H1 (cell line): ENCODE results near the gene SAMM50. TPM values are rescaled to one million over a fixed set of nuclear protein-coding genes. Genes with fewer than 3 reads are reported as not detected.

Source experiments
- BCL11A ChIP-seq, 2 experiments: IDR thresholded peaks; one replicate each; pipeline ENCODE4 v1.6.1; 2011; ENCODE audit warnings: low read depth in 2 of 2, low read length in 2 of 2, mild to moderate bottlenecking in 2 of 2
- JUN ChIP-seq: IDR thresholded peaks from 2 replicates; pipeline ENCODE4 v1.6.1; 2011; ENCODE audit warnings: low read depth, mild to moderate bottlenecking, improper control_type of control experiment, low read length
- KDM4A ChIP-seq: IDR thresholded peaks from one replicate; pipeline ENCODE4 v1.7.1; 2012; ENCODE audit warnings: low read depth, mild to moderate bottlenecking, moderate library complexity, low read length, inconsistent platforms; ENCODE audit not compliant: severe bottlenecking
- POLR2A ChIP-seq, 2 experiments: IDR thresholded peaks; 1 replicate in 1 of 2; 2 replicates in 1 of 2; pipeline ENCODE4 v1.6.1; 2011; ENCODE audit warnings: low read depth in 2 of 2, low read length in 2 of 2, mild to moderate bottlenecking in 2 of 2; ENCODE audit errors: control extremely low read depth in 1 of 2
- POU5F1 ChIP-seq: IDR thresholded peaks from 2 replicates; pipeline ENCODE4 v1.6.1; 2011; ENCODE audit warnings: low read depth, mild to moderate bottlenecking, low read length, moderate library complexity
- RAD21 ChIP-seq, 2 experiments: IDR thresholded peaks in 1 of 2; conservative IDR thresholded peaks in 1 of 2; 2 replicates each; pipeline ENCODE4 v1.6.1; 2011; ENCODE audit warnings: low read depth in 2 of 2, low read length in 2 of 2, improper control_type of control experiment in 1 of 2, inconsistent platforms in 1 of 2, mild to moderate bottlenecking in 1 of 2, moderate library complexity in 1 of 2
- SP4 ChIP-seq: IDR thresholded peaks from 2 replicates; pipeline ENCODE4 v1.6.1; 2012; ENCODE audit warnings: low read length, inconsistent platforms
- YY1 ChIP-seq: IDR thresholded peaks from 2 replicates; pipeline ENCODE4 v1.6.1; 2011; ENCODE audit warnings: low read depth, mild to moderate bottlenecking, low read length
- polyA plus RNA-seq, 7 experiments: library from polyadenylated mRNA; depleted of rRNA in 3 of 7; stranded (reverse) in 5 of 7; unstranded in 2 of 7; fragments of >200 nt in 5 of 7; fragments of 200-250 nt in 2 of 7; gene quantifications; 1 replicate in 5 of 7; 2 replicates in 1 of 7; 4 replicates in 1 of 7; pipeline versions ENCODE4 v1.2.1 to v1.2.3, GENCODE V29; 2011 to 2013; ENCODE audit warnings: missing spikeins in 2 of 7, mixed read lengths in 2 of 7
- total RNA-seq: library from RNA; stranded (reverse); fragmentation: NEBNext Ultra II Directional; extraction: Animal tissue kit (Norgen Biotek cat#: 25700); gene quantifications from 2 replicates; pipeline ENCODE4 v1.2.1, GENCODE V29; 2021
- TF ChIP-seq, protein P1 (sequence below): fragments of 300-600 bp; sonication (generic); IDR thresholded peaks from 2 replicates; pipeline ENCODE4 v1.7.1; 2012; ENCODE audit warnings: low read length, moderate library complexity, mild to moderate bottlenecking, inconsistent platforms; ENCODE audit not compliant: insufficient replicate concordance
- TF ChIP-seq, protein P2 (sequence below): IDR thresholded peaks from 2 replicates; pipeline ENCODE4 v1.6.1; 2012; ENCODE audit warnings: low read length, inconsistent platforms

Gene SAMM50
- total and polyA plus RNA-seq, 2 of the 8 experiments (the other 6 are each of a cell fraction or from before 2014, with no cell fraction given), result 45.4 to 70.3 TPM

DNA sequence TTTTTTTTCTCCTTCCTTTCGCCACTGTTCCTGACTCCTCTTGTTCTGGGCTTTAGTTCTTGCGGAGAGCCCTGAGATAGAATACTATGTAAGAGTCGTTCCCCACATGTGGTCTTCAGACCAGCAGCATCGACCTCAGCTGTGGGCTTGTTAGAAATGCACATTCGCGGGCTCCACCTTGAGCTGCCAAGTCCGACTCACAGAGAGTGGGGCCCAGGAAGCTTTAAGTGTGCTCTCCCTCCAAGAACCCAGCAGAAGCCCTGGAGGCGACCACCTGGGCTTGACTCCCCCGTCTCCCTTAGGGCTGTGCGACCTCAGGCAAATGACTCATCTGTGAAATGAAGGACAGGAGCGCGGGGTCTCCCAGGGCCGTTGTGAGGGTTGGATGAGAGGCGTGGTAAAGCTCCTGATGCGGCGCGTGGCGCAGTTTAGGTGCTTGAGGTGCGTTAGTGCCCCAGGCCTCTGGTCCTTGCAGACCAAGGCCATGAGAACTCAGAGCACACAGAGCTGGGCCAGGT, 18.8 kb downstream of the SAMM50 start (continued):
- TF ChIP-seq, protein P1, sequence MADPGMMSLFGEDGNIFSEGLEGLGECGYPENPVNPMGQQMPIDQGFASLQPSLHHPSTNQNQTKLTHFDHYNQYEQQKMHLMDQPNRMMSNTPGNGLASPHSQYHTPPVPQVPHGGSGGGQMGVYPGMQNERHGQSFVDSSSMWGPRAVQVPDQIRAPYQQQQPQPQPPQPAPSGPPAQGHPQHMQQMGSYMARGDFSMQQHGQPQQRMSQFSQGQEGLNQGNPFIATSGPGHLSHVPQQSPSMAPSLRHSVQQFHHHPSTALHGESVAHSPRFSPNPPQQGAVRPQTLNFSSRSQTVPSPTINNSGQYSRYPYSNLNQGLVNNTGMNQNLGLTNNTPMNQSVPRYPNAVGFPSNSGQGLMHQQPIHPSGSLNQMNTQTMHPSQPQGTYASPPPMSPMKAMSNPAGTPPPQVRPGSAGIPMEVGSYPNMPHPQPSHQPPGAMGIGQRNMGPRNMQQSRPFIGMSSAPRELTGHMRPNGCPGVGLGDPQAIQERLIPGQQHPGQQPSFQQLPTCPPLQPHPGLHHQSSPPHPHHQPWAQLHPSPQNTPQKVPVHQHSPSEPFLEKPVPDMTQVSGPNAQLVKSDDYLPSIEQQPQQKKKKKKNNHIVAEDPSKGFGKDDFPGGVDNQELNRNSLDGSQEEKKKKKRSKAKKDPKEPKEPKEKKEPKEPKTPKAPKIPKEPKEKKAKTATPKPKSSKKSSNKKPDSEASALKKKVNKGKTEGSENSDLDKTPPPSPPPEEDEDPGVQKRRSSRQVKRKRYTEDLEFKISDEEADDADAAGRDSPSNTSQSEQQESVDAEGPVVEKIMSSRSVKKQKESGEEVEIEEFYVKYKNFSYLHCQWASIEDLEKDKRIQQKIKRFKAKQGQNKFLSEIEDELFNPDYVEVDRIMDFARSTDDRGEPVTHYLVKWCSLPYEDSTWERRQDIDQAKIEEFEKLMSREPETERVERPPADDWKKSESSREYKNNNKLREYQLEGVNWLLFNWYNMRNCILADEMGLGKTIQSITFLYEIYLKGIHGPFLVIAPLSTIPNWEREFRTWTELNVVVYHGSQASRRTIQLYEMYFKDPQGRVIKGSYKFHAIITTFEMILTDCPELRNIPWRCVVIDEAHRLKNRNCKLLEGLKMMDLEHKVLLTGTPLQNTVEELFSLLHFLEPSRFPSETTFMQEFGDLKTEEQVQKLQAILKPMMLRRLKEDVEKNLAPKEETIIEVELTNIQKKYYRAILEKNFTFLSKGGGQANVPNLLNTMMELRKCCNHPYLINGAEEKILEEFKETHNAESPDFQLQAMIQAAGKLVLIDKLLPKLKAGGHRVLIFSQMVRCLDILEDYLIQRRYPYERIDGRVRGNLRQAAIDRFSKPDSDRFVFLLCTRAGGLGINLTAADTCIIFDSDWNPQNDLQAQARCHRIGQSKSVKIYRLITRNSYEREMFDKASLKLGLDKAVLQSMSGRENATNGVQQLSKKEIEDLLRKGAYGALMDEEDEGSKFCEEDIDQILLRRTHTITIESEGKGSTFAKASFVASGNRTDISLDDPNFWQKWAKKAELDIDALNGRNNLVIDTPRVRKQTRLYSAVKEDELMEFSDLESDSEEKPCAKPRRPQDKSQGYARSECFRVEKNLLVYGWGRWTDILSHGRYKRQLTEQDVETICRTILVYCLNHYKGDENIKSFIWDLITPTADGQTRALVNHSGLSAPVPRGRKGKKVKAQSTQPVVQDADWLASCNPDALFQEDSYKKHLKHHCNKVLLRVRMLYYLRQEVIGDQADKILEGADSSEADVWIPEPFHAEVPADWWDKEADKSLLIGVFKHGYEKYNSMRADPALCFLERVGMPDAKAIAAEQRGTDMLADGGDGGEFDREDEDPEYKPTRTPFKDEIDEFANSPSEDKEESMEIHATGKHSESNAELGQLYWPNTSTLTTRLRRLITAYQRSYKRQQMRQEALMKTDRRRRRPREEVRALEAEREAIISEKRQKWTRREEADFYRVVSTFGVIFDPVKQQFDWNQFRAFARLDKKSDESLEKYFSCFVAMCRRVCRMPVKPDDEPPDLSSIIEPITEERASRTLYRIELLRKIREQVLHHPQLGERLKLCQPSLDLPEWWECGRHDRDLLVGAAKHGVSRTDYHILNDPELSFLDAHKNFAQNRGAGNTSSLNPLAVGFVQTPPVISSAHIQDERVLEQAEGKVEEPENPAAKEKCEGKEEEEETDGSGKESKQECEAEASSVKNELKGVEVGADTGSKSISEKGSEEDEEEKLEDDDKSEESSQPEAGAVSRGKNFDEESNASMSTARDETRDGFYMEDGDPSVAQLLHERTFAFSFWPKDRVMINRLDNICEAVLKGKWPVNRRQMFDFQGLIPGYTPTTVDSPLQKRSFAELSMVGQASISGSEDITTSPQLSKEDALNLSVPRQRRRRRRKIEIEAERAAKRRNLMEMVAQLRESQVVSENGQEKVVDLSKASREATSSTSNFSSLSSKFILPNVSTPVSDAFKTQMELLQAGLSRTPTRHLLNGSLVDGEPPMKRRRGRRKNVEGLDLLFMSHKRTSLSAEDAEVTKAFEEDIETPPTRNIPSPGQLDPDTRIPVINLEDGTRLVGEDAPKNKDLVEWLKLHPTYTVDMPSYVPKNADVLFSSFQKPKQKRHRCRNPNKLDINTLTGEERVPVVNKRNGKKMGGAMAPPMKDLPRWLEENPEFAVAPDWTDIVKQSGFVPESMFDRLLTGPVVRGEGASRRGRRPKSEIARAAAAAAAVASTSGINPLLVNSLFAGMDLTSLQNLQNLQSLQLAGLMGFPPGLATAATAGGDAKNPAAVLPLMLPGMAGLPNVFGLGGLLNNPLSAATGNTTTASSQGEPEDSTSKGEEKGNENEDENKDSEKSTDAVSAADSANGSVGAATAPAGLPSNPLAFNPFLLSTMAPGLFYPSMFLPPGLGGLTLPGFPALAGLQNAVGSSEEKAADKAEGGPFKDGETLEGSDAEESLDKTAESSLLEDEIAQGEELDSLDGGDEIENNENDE, result no peak
- no peak for TF ChIP-seq BCL11A (IDR thresholded peaks at IDR 0.05; ENCODE audit: low read depth in 2 of 2, low read length in 2 of 2)
- TF ChIP-seq SP4, result no peak
- TF ChIP-seq POLR2A (IDR thresholded peaks at IDR 0.05; ENCODE audit: control extremely low read depth in 1 of 2, low read depth in 2 of 2, low read length in 2 of 2), result no peak
- TF ChIP-seq POU5F1, result no peak
- no peak for TF ChIP-seq RAD21 (IDR thresholded peaks at IDR 0.05 in 1 of 2, conservative IDR thresholded peaks at IDR 0.05 in 1 of 2; ENCODE audit: low read depth in 2 of 2, low read length in 2 of 2)
- no peak for TF ChIP-seq JUN
- no peak for TF ChIP-seq KDM4A
- TF ChIP-seq, protein P2, sequence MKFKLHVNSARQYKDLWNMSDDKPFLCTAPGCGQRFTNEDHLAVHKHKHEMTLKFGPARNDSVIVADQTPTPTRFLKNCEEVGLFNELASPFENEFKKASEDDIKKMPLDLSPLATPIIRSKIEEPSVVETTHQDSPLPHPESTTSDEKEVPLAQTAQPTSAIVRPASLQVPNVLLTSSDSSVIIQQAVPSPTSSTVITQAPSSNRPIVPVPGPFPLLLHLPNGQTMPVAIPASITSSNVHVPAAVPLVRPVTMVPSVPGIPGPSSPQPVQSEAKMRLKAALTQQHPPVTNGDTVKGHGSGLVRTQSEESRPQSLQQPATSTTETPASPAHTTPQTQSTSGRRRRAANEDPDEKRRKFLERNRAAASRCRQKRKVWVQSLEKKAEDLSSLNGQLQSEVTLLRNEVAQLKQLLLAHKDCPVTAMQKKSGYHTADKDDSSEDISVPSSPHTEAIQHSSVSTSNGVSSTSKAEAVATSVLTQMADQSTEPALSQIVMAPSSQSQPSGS, result no peak
- no peak for TF ChIP-seq YY1
